ENCODE measurements around the gene DRICH1.
"Not testable (repeated sequence)": the region's sequence is repeated elsewhere in the genome, so short reads cannot be mapped to it uniquely, and the experiment has no call there.

DRICH1 gene

DNA sequence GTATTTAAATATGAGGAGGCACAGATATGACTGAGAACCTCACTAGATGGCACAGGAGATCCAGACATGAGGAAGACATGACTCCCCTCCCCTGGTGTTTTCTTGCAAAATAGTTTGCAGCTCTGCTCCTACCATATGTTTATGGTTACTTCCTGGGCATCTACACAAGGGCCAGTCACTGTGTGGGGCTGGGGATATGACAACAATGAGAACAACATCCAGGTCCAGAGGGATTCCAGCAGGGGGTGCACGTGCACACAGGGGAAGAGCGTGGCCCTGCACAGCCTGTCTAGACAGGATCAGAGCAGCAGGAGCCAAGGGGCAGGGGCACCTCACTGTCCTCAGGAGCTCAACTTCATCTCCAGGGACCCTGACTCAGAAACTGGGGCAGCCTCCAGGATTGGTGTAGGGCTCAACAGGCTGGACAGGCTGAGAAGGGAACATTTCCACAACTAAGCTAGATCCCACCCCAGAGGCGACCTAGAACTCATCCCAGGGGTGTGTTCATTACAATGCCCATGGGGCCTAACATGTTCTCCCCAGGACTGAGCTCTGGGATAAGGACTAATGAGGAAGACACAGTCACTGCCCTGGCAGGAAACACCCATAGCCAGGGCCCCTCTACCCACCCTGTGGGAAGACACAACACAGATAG is 4.6 kb downstream of the DRICH1 start:
- not testable (repeated sequence) for H3K36me3 Mint-ChIP-seq (ENCODE audit: low read depth); H3K27me3 Mint-ChIP-seq (ENCODE audit: low read depth); H3K27ac Mint-ChIP-seq; H3K4me1 Mint-ChIP-seq (ENCODE audit: low read depth); H3K4me3 Mint-ChIP-seq; H3K9me3 Mint-ChIP-seq
- peak; percentile 26 for DNase-seq (ENCODE audit: low spot score)

GRCh38 chr22:23626286-23626975 is 5.7 kb downstream of the DRICH1 start:
- Mint-ChIP-seq H3K9me3 (no peaks in the 10 kb centered on the region), H3K4me3 (no peak overlapping the region), H3K36me3 (ENCODE audit: low read depth) (no peaks in the 10 kb centered on the region), H3K27ac (no peak overlapping the region), H3K27me3 (ENCODE audit: low read depth) (no peaks in the 10 kb centered on the region), H3K4me1 (ENCODE audit: low read depth) (peaks cover 6% of the 10 kb centered on the region)
- DNase-seq (ENCODE audit: low spot score): no peak

- Mint-ChIP-seq H3K9me3 (no peaks in the 10 kb centered on the region), H3K27ac (no peak overlapping the region), H3K4me3 (no peak overlapping the region), H3K4me1 (ENCODE audit: low read depth) (peaks cover 3% of the 10 kb centered on the region), H3K36me3 (ENCODE audit: low read depth) (no peaks in the 10 kb centered on the region), H3K27me3 (ENCODE audit: low read depth) (no peaks in the 10 kb centered on the region)
- DNase-seq (ENCODE audit: low spot score): no peak
These were observed 9.5 kb downstream of the DRICH1 start for GRCh38 chr22:23622634-23623033.

DNA sequence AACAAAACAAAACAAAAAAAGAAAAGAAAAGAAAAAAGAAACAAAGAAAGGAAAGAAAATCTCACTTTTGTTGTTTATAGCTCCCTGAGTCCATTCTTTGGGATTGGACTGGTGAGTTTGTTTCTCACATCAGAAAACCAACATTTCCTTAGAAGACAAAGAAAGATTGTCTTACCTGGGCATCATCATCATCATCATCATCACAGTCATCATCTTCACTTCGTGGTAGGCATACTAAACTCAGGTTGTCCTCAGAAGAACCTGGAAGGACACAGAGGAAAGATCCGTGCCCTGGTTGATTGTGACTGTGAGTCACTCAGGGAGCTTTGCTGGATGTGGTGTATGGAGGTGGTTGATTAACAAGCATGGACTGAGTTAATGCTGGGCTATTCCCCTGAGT is 10.2 kb downstream of the DRICH1 start:
- not testable (repeated sequence) for H3K4me1 Mint-ChIP-seq (ENCODE audit: low read depth)

GRCh38 chr22:23621082-23621780 is 10.9 kb downstream of the DRICH1 start:
- no peak for DNase-seq (ENCODE audit: low spot score)
- Mint-ChIP-seq H3K4me3 (no peak overlapping the region), H3K27me3 (ENCODE audit: low read depth) (no peaks in the 10 kb centered on the region), H3K4me1 (ENCODE audit: low read depth) (no peaks in the 10 kb centered on the region), H3K9me3 (no peaks in the 10 kb centered on the region), H3K27ac (no peak overlapping the region), H3K36me3 (ENCODE audit: low read depth) (no peaks in the 10 kb centered on the region)

More for the DNA sequence above, 10.2 kb downstream of the DRICH1 start:
- not testable (repeated sequence) for H3K27me3 Mint-ChIP-seq (ENCODE audit: low read depth); H3K4me3 Mint-ChIP-seq; H3K9me3 Mint-ChIP-seq; H3K36me3 Mint-ChIP-seq (ENCODE audit: low read depth); H3K27ac Mint-ChIP-seq; DNase-seq (ENCODE audit: low spot score)

- H3K4me3 Mint-ChIP-seq: no peak overlapping the region
- peaks cover 19% of the 10 kb centered on the region for H3K4me1 Mint-ChIP-seq (ENCODE audit: low read depth)
- no peaks in the 10 kb centered on the region for H3K9me3 Mint-ChIP-seq
- no peak for DNase-seq (ENCODE audit: low spot score)
- H3K27ac Mint-ChIP-seq: no peak overlapping the region
- no peaks in the 10 kb centered on the region for H3K36me3 Mint-ChIP-seq (ENCODE audit: low read depth)
- H3K27me3 Mint-ChIP-seq (ENCODE audit: low read depth): no peaks in the 10 kb centered on the region
These were observed 18.7 kb downstream of the DRICH1 start for GRCh38 chr22:23613193-23613972.

DNA sequence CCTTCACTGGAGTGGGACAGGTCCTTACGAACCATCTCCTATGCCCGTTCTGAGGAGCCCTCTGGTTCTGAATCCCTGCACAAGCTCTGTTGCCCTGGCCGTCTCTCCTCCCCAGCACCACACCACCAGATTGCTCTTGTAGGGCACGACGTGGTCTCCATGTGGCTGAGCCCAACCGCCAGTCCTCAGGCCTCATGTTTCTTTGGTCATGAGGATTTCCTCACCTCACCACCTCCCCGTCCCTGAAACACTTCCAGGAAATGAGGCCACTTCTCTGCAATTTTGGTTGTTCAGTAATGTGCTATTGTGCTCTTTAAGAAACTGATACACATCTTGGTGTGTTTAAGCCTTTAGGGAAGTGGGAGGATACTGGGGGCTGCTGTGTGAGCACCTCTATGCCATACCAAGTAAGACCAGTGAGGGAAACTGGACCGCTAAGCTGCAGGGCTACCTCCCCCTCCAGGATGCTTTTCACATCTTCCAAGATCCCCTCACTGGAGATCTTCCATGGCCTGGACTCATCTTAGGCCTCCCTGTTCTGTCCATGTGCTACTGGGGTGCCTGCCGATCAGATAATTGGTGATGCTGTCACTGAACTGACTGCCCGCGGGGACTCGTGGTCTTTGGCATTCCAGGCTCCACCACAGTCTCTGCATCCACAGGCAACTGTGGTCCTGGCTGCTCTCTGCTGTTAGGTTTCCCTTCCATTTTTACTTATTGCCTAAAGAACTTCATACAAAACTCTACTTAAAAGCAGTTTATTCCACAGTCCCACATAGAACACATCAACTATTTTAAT is 21.9 kb downstream of the DRICH1 start:
- Mint-ChIP-seq H3K27me3 (ENCODE audit: low read depth) (no peaks in the 10 kb centered on the region), H3K9me3 (no peaks in the 10 kb centered on the region), H3K36me3 (ENCODE audit: low read depth) (no peaks in the 10 kb centered on the region), H3K4me3 (peak overlapping the region; percentile 40), H3K27ac (peak overlapping the region; percentile 35), H3K4me1 (ENCODE audit: low read depth) (peaks cover 19% of the 10 kb centered on the region)
- DNase-seq (ENCODE audit: low spot score): no peak

- Mint-ChIP-seq H3K4me3 (no peak overlapping the region), H3K27ac (no peak overlapping the region), H3K36me3 (ENCODE audit: low read depth) (no peaks in the 10 kb centered on the region), H3K27me3 (ENCODE audit: low read depth) (no peaks in the 10 kb centered on the region), H3K9me3 (no peaks in the 10 kb centered on the region), H3K4me1 (ENCODE audit: low read depth) (peaks cover 19% of the 10 kb centered on the region)
- DNase-seq (ENCODE audit: low spot score): no peak
These were observed 23.5 kb downstream of the DRICH1 start for GRCh38 chr22:23608583-23608982.

DNA sequence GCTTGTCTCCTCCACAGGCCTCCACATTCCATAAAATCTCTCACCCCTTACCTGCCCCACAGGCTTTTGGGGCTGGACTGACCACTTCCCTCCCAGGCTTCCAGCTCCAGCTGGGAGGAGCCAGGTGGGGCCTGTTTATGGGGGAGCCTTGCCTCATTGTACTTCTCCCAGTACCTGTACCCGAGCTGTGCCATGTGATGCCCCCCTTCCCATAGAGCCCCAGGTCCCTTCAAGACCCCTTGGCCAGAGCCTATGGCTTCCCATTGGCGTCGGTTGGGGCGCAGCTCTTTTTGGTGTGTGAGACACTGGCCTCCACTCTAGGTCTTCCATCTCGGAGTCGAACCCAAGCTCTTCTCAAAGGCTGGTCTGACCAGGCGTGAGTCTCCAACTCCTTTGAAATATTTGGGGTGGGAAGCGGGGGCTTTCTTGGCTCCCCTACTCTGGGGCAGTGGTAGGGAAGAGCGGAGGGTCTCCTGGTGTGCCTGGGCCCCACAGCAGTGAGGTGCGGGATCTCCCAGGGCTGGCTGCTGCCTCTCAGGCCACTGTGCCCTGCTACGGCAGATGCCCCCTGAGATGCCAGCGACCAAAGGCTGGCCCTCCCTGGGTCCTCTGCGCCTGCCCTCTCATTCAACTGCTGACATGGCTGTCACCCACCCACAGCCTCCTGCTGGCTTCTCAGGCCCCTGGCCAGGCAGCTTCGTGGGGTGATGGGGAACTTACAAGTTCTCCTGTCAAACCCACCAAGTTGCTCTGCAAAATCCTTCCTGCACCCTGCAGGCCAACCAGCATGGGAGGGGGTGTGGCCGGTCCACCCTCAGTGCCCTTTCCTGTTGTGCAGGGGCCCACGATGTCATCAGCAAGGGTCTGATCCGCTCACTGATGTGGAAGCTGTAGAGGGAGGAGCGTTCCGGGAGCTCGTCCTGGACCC is 25.7 kb downstream of the DRICH1 start:
- no peaks in the 10 kb centered on the region for H3K9me3 Mint-ChIP-seq
- H3K27me3 Mint-ChIP-seq (ENCODE audit: low read depth): no peaks in the 10 kb centered on the region
- no peak for DNase-seq (ENCODE audit: low spot score)
- peaks cover 15% of the 10 kb centered on the region for H3K4me1 Mint-ChIP-seq (ENCODE audit: low read depth)
- no peak overlapping the region for H3K27ac Mint-ChIP-seq
- H3K36me3 Mint-ChIP-seq (ENCODE audit: low read depth): no peaks in the 10 kb centered on the region
- H3K4me3 Mint-ChIP-seq: no peak overlapping the region

GRCh38 chr22:23604939-23605712 is 27.0 kb downstream of the DRICH1 start:
- H3K27ac Mint-ChIP-seq: no peak overlapping the region
- no peak for DNase-seq (ENCODE audit: low spot score)
- no peaks in the 10 kb centered on the region for H3K9me3 Mint-ChIP-seq
- no peaks in the 10 kb centered on the region for H3K27me3 Mint-ChIP-seq (ENCODE audit: low read depth)
- no peak overlapping the region for H3K4me3 Mint-ChIP-seq
- peaks cover 6% of the 10 kb centered on the region for H3K4me1 Mint-ChIP-seq (ENCODE audit: low read depth)
- no peaks in the 10 kb centered on the region for H3K36me3 Mint-ChIP-seq (ENCODE audit: low read depth)

DNA sequence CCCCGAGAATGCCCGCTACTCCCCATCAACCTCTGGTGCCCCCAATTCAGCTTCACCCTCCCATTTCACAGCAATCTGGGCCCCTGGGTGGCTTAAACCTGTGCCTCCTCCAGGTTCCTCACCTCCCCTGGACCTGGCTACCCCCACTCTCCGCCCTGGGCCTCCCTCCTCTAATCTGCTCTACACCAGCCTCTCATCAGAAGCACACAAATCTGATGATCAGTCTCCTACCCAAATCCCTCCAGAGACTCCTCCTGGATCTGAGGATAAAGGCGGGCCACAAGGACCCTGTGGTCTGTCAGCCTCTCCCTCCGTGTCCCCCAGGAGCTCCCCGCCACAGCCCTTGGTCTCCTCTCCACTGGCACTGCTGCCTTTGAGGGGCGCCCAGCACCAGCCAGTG is 28.9 kb downstream of the DRICH1 start:
- Mint-ChIP-seq H3K4me3 (no peak overlapping the region), H3K9me3 (no peaks in the 10 kb centered on the region), H3K36me3 (ENCODE audit: low read depth) (no peaks in the 10 kb centered on the region), H3K27ac (no peak overlapping the region), H3K27me3 (ENCODE audit: low read depth) (no peaks in the 10 kb centered on the region), H3K4me1 (ENCODE audit: low read depth) (no peaks in the 10 kb centered on the region)
- DNase-seq (ENCODE audit: low spot score): no peak

Measured in T-helper 2 cell treated with Interferon-gamma antibody and Interleukin-4, amounts not matched to agents 5 μg/mL and 100 μg/mL, for 36 hours (primary cell).